Transverse colon (tissue), 3 donors: ENCODE results near the gene ZDHHC14.

Source experiments
- POLR2A ChIP-seq: fragments of 450-650 bp; IDR thresholded peaks from one replicate; pipeline ENCODE4 v1.6.1; 2016; ENCODE audit warnings: antibody characterized with exemption, mild to moderate bottlenecking, moderate library complexity
- TF ChIP-seq, protein P1 (sequence below), 5 experiments: fragments of 200-600 bp in 3 of 5; fragments of 450-650 bp in 2 of 5; sonication (generic) in 3 of 5; IDR thresholded peaks; 1 replicate in 2 of 5; 2 replicates in 3 of 5; pipeline ENCODE4 v1.5.1; 2016 to 2017; ENCODE audit warnings: antibody characterized with exemption in 5 of 5, inconsistent platforms in 3 of 5, mild to moderate bottlenecking in 2 of 5, moderate library complexity in 1 of 5

DNA sequence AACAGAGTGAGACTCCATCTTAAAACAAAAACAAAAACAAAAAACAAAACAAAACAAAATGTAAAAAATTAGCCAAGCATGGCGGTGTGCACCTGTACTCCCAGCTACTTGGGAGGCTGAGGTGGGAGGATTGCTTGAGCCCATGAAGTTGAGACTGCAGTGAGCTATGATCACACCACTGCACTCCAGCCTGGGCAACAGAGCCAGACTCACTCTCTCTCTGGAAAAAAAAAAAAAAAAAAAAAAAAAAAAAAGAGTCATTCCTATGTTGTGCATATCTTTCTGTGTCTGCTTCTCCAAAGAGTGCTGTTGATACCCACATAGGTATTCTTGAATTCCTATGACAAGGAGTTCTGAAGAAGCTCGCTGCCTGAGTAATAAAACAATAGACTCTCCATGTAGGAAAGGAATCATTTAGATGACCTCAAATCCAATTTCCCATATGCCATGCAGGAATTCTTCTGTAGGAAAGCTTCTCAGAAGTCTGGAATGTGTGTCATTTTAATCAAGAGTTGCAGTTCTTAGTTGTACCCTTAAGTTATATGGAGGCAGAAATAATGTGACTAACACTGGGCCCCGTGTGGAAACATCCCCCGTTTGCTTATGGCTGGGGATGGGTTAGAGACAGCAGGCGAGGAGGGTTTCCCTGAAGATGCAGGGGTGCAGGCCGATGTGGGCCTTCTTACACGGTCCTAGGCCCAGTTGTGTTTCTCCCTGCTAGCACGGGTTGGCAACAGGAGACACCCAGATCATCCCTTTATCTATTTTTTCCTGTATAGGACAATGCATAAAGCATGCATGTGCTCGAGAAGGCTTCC lies 79.4 kb downstream of the ZDHHC14 start:
- TF ChIP-seq, protein P1, sequence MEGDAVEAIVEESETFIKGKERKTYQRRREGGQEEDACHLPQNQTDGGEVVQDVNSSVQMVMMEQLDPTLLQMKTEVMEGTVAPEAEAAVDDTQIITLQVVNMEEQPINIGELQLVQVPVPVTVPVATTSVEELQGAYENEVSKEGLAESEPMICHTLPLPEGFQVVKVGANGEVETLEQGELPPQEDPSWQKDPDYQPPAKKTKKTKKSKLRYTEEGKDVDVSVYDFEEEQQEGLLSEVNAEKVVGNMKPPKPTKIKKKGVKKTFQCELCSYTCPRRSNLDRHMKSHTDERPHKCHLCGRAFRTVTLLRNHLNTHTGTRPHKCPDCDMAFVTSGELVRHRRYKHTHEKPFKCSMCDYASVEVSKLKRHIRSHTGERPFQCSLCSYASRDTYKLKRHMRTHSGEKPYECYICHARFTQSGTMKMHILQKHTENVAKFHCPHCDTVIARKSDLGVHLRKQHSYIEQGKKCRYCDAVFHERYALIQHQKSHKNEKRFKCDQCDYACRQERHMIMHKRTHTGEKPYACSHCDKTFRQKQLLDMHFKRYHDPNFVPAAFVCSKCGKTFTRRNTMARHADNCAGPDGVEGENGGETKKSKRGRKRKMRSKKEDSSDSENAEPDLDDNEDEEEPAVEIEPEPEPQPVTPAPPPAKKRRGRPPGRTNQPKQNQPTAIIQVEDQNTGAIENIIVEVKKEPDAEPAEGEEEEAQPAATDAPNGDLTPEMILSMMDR (IDR thresholded peaks at IDR 0.05): no peak
- no peak for TF ChIP-seq POLR2A
